ENCODE data around the gene SKIC2.
"Not testable (repeated sequence)": the region's sequence is repeated elsewhere in the genome, so short reads cannot be mapped to it uniquely, and the experiment has no call there.

DNA sequence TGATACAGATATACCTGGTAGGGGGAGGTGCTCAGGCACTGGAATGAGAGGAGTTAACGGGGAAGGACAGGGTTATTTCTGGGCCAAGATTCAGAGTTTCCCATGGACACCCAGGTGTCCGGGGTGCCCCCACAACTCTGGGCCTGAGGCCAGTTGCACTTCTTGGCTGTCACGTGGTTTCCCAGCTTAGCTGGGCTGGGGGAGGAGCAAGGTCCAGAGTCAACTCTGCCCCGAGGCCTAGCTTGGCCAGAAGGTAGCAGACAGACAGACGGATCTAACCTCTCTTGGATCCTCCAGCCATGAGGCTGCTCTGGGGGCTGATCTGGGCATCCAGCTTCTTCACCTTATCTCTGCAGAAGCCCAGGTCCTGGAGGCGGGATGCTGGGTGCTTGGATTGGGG is 55.6 kb downstream of the SKIC2 start, which contains the start of gene C4B:
- not testable (repeated sequence) for TF ChIP-seq CTCF (conservative IDR thresholded peaks at IDR 0.05; ENCODE audit: low read depth, low read length); EZH2 (IDR thresholded peaks at IDR 0.05; ENCODE audit: borderline replicate concordance, low read depth, low read length, poor library complexity, severe bottlenecking)

Measured in A673 (cell line).